T follicular helper cell (primary cell): ENCODE measurements around the gene PPIL1.

Experiments used
- DNase-seq: peaks from one replicate; pipeline ENCODE4 v3.0.0-alpha.2; 2020; ENCODE audit warnings: low read depth

PPIL1 gene

GRCh38 chr6:36836111-36837021 lies 38.2 kb downstream of the PPIL1 start:
- no peak for DNase-seq

DNA sequence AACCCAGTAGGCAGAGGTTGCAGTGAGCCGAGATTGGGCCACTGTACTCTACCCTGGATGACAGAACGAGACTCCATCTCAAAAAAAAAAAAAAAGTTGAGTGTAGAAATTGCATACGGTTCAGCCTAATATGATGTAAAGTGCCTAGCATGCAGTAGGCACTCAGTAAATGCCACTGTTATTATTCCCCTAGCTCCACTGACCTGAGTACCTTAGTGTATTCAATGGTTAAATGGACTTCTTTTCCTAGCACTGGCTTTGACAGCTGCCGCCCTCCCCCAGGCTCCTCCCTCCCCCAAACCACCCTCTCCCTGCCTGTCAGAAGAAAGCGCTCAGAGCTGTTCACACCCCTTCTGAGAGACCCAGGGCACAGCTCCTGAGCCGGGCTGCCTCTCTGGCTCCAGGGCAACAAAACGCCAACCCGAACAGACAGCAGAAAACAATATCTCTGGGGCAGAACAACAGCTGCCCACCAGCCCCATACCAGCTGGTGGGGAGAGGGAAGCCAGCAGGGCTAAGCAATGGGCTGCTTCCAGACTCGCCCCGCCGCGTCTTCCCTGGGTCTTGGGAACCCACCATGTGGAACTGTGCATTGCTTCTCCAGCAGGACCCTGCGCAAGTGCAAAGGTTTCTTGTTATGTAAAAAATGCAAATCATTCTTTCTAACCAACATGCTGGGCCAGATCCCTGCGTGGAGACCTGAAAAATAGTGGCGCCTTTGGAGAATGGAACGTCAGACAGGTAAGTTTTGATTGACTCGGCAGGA lies 39.8 kb downstream of the PPIL1 start:
- no peak for DNase-seq

- DNase-seq: no peak
Measured at GRCh38 chr6:36833182-36833789, 41.3 kb downstream of the PPIL1 start.

DNA sequence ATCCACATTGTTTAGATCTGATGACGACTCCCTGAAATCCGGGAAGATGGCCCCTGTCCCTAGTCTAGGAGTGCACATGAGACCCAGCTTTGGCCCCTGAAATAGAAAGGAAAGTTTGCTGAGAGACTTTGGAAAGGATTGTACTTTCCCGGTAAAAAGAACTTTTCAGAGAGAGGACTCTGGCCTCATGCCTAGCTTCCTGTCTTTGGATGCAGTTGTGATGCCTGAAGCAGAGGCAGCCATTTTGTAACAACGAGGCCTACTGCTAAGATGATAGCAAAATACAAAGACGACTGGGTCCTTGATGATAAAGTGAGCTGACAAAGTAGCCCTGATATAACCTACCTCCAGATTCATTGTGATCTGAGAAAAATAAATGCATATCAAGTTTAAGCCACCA lies 42.3 kb downstream of the PPIL1 start:
- DNase-seq: no peak

DNA sequence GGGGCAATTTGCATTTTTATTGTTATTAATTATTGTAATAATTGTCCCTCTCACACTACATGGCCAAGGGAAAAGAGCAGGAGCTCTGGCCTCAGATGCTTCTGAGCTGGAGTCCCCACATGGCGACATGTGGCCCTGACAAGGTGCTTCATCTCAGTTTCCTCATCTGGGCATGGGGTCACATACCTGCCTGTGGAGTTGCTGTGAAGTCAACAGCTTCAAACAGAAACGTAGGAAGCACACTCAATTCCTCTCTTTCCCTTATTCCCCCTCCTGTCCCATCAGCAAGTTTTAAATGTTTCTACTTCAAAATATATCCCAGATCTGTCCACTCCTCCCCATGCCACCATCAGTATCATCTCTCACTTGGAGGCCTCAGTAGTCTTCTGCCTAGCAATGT lies 44.0 kb downstream of the PPIL1 start:
- DNase-seq: no peak

DNA sequence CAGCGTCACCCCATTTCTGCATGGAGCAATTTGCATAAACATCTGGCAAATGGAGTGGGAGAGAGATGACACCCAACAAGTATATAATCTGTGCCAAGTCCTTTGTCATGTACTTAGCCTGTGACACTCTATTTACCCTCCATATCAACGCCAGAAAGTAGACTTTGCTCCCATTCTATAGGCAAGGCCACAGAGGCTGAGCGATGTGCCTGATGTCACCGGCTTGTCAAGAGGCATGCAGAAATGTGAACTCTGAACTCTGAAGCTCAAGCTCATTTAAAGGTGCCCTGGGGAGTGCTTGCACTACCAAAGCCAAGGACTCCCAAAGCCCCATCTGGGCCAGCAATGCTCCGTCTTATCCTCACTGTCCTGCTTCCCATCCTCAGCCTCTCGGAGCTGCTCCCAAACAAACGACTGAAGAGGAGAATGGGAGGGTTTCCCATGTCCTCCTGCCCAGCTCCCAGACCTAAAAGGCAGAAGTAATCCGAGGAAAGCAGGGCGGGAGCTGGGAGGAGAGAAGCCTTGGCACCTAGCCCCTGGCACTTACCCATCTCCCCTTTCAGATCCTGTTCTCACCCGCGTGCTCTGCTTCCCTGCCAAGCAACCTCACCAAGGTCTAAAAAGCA lies 44.6 kb downstream of the PPIL1 start:
- no peak for DNase-seq

GRCh38 chr6:36827261-36828079 lies 47.1 kb downstream of the PPIL1 start:
- DNase-seq: no peak

DNA sequence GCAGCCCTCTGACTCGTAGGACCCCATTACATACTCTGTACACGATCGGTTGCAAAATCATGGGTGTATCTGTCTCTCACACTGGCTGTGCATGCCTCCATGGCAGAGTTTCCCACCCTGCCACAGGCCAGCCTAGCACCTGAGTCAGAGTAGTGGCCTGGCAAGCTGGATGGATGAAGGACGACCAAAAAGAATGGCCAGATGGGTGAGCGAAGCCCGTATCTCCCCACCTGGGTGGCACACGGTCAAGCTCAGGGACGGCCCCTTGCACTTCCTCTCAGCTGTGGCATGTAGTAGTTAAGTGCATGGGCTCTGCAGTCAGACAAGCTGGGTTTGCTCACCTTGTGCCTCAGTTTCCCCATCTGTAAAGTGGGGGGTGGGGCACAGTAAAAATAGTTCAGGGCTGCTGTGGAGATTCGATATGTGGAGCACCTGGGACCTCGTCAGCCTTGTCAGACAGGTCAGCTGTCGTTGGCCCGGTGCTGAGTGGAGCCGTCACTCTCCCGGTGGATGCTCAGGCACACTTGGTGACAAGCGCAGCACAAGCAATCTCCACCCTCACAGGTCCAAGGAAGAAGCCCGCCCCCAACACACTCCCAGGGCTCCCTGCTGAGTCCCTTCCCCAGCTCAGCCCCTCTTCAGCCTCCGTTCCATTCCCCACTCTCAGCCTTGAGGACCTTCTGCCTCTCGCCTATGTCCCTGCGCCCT lies 47.9 kb downstream of the PPIL1 start:
- no peak for DNase-seq

DNA sequence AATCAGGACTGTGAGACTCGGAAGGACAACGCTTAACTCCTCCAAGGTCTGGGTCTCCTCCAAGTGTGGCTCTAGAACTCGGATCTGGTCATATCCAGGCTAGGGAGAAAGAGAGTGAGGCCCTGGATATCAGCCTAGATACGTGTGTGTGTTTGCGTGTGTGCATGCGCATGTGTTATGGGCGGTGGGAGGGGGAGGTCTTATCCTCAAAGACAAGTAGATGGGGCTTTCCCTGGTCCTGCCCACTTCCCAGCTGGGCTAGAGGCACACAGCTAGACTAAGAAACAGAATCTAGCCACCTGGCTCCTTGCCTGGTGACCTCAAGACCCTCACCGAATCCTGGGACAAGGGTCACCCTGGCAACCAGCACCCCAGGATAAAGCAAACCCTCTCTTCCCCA lies 48.6 kb downstream of the PPIL1 start:
- DNase-seq: no peak

- no peak for DNase-seq
Measured at GRCh38 chr6:36825452-36825851, 49.2 kb downstream of the PPIL1 start.

DNA sequence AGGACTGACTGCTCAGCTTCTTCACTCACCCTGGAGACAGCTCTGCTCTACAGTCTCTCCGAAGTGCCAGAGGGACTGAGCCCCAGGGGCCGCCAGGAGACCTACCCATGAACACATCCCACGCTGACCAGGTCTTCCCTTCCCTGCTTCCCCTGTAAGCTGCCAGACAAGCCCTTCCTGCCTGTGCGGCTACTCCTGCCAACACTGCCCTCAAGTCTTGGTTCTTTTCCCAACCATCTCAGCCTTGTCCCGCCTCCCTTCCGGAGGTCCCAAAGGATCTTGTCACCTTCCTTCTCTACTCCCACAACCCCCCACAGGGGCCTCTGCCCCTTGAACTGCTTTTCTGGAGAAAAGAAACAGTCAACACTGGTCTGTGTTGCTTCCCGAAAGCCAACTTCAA lies 50.4 kb downstream of the PPIL1 start:
- no peak for DNase-seq

GRCh38 chr6:36823421-36824096 lies 51.0 kb downstream of the PPIL1 start:
- DNase-seq: no peak

DNA sequence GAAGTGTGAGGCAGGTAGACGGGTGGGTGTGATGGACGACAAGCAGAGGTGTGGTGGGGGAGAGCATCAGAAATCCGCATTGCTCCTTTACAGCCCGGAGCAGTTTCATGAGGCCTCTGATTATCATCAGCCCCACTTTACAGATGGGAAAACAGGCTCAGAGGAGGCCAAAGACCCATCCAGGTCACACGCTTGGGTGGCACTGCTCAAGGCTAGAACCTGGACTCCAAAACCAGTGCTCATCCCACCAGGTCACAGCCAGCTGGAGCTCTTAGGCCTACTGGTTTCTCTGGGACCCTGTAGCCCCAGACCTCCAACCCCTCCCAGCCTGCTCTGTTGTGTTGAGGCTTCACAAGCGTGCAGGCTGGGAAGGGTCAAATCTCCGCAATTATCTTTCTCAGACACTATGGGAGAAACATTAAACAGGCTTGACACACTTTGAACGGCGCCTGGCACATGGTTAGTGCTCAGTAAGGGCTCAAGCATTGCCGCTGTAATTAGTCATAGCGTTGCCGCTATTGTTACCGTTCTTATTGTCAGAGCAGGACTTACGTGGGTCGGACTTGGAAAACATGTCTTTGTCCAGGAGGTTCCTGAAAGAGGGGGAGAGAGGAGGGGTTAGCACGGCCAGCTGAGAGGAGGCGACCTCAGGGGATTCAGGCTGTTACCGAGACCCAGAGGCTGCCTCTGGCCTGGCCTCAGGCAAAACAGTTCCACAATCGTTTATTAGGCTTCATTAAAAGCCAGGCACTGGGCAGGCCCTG lies 51.9 kb downstream of the PPIL1 start:
- DNase-seq: no peak

GRCh38 chr6:36821581-36822335 lies 52.8 kb downstream of the PPIL1 start:
- no peak for DNase-seq

- DNase-seq: no peak
Measured at GRCh38 chr6:36820700-36821580, 53.7 kb downstream of the PPIL1 start.

GRCh38 chr6:36818756-36819155 lies 55.8 kb downstream of the PPIL1 start:
- no peak for DNase-seq

- no peak for DNase-seq
Measured at GRCh38 chr6:36817847-36818246, 56.8 kb downstream of the PPIL1 start.
